ENCODE results near the gene COMMD4.
A peak's percentile ranks its signal among the peaks of the same experiment; 100 is the strongest.
"Not testable (repeated sequence)": the region's sequence is repeated elsewhere in the genome, so short reads cannot be mapped to it uniquely, and the experiment has no call there.

Gene COMMD4

GRCh38 chr15:75335705-75336355 lies at the start of gene COMMD4:
TSS of gene COMMD4 (plus strand) at chr15:75336063. CDS start at chr15:75336090, 27 bp downstream.
- DNase-seq (ENCODE audit: low spot score) = peak; percentile 92

- not testable (repeated sequence) for DNase-seq (ENCODE audit: low spot score)
These were observed 42.2 kb upstream of the COMMD4 start for GRCh38 chr15:75293660-75294059.

GRCh38 chr15:75298541-75299310 lies 37.1 kb upstream of the COMMD4 start:
- DNase-seq (ENCODE audit: low spot score) = not testable (repeated sequence)

GRCh38 chr15:75299311-75299688 lies 36.6 kb upstream of the COMMD4 start:
- peak; percentile 58 for DNase-seq (ENCODE audit: low spot score)

GRCh38 chr15:75300026-75300425 lies 35.8 kb upstream of the COMMD4 start:
- not testable (repeated sequence) for DNase-seq (ENCODE audit: low spot score)

- no peak for DNase-seq (ENCODE audit: low spot score)
These were observed 33.5 kb upstream of the COMMD4 start for GRCh38 chr15:75302318-75302717.

GRCh38 chr15:75302753-75303152 lies 33.1 kb upstream of the COMMD4 start:
- not testable (repeated sequence) for DNase-seq (ENCODE audit: low spot score)

GRCh38 chr15:75306188-75306587 lies 29.7 kb upstream of the COMMD4 start:
- no peak for DNase-seq (ENCODE audit: low spot score)

GRCh38 chr15:75307778-75308390 lies 28.0 kb upstream of the COMMD4 start:
- peak; percentile 24 for DNase-seq (ENCODE audit: low spot score)

GRCh38 chr15:75309711-75310110 lies 26.2 kb upstream of the COMMD4 start:
- DNase-seq (ENCODE audit: low spot score) = no peak

- DNase-seq (ENCODE audit: low spot score) = peak; percentile 24
These were observed 23.3 kb upstream of the COMMD4 start for GRCh38 chr15:75312548-75312947.

- no peak for DNase-seq (ENCODE audit: low spot score)
These were observed 22.6 kb upstream of the COMMD4 start for GRCh38 chr15:75313116-75313845.

GRCh38 chr15:75314552-75315290 lies 21.1 kb upstream of the COMMD4 start:
- DNase-seq (ENCODE audit: low spot score) = no peak

GRCh38 chr15:75319231-75319897 lies 16.5 kb upstream of the COMMD4 start:
- not testable (repeated sequence) for DNase-seq (ENCODE audit: low spot score)

GRCh38 chr15:75321711-75322110 lies 14.2 kb upstream of the COMMD4 start:
- DNase-seq (ENCODE audit: low spot score) = no peak

GRCh38 chr15:75325922-75326321 lies 9.9 kb upstream of the COMMD4 start:
- no peak for DNase-seq (ENCODE audit: low spot score)

GRCh38 chr15:75327005-75327404 lies 8.9 kb upstream of the COMMD4 start:
- no peak for DNase-seq (ENCODE audit: low spot score)

GRCh38 chr15:75327491-75327890 lies 8.4 kb upstream of the COMMD4 start:
- no peak for DNase-seq (ENCODE audit: low spot score)

- no peak for DNase-seq (ENCODE audit: low spot score)
These were observed 7.2 kb upstream of the COMMD4 start for GRCh38 chr15:75328493-75329314.

GRCh38 chr15:75329571-75329970 lies 6.3 kb upstream of the COMMD4 start:
- no peak for DNase-seq (ENCODE audit: low spot score)
